HCT116 (cell line): ENCODE data around the gene TMEM266. TPM values are rescaled to one million over a fixed set of nuclear protein-coding genes. Genes with fewer than 3 reads are reported as not detected.

Experiments
- ATAC-seq: fragments of 200-7000 bp; cut with Tn5 transposase; 2 replicates; pipeline ENCODE4 v1.9.1; 2020; ENCODE audit warnings: mild to moderate bottlenecking, moderate library complexity
- BruUV-seq: library from RNA; stranded (reverse); fragments of 400-500 nt; replicated peaks from 2 replicates; lab custom pipeline; 2021; lab: Mats Ljungman, UMichigan
- CTCF ChIA-PET: fragments of 300-600 bp; sonication (Branson Sonifier 250); formaldehyde crosslinking; loops from one replicate; lab custom pipeline; 2021; ENCODE audit warnings: antibody characterized with exemption; lab: Charles Lee
- POLR2A ChIA-PET: fragments of 300-600, 350-600 bp; sonication (Branson Sonifier 250); formaldehyde crosslinking; loops from one replicate; lab custom pipeline; 2021; ENCODE audit warnings: antibody characterized with exemption; lab: Charles Lee
- RAD21 ChIA-PET, 2 experiments: fragments of 300-600 bp; sonication (Branson Sonifier 250); formaldehyde crosslinking; loops; one replicate each; lab custom pipeline; 2023; ENCODE audit warnings: low total read pairs in 2 of 2; ENCODE audit not compliant: uncharacterized antibody in 2 of 2, unreplicated experiment in 2 of 2, low non-redundant PET in 1 of 2; lab: Charles Lee
- DNase-seq: peaks from one replicate; pipeline ENCODE4 v3.0.0-alpha.2; 2010; ENCODE audit warnings: low read depth, low spot score
- H2AFZ ChIP-seq: fragments of 200-600 bp; shearing (Covaris generic), sonication (generic); 2 replicates; pipeline ENCODE4 v1.6.1; 2017; ENCODE audit warnings: low read depth, mixed run types, mixed read lengths, antibody characterized with exemption, low read length; ENCODE audit not compliant: poor library complexity, severe bottlenecking
- H3K27ac ChIP-seq: 2 replicates; pipeline ENCODE4 v1.5.1; 2012; ENCODE audit warnings: low read depth, low read length
- H3K27me3 ChIP-seq: fragments of 200-600 bp; sonication (generic); 2 replicates; pipeline ENCODE4 v1.6.1; 2016; ENCODE audit warnings: mixed run types, low read length, mixed read lengths; ENCODE audit not compliant: insufficient read depth
- H3K36me3 ChIP-seq, 2 experiments: fragments of 200-500 bp in 1 of 2; fragments of 200-600 bp in 1 of 2; sonication (Bioruptor generic) in 1 of 2; sonication (generic) in 1 of 2; 2 replicates each; pipeline versions ENCODE4 v1.5.1 to v1.6.1; 2014 to 2016; ENCODE audit warnings: low read length in 2 of 2, inconsistent platforms in 1 of 2, mixed read lengths in 1 of 2, mixed run types in 1 of 2; ENCODE audit not compliant: insufficient read depth in 2 of 2, control insufficient read depth in 1 of 2
- H3K4me1 ChIP-seq, 2 experiments: fragments of 200-600 bp in 1 of 2; sonication (generic) in 1 of 2; 2 replicates each; pipeline versions ENCODE4 v1.5.1 to v1.6.1; 2012 to 2017; ENCODE audit warnings: low read length in 2 of 2, inconsistent platforms in 1 of 2, mild to moderate bottlenecking in 1 of 2, mixed read lengths in 1 of 2, mixed run types in 1 of 2, moderate library complexity in 1 of 2; ENCODE audit not compliant: insufficient read depth in 2 of 2, control insufficient read depth in 1 of 2
- H3K4me2 ChIP-seq: fragments of 200-600 bp; sonication (generic); 2 replicates; pipeline ENCODE4 v1.6.1; 2017; ENCODE audit warnings: mixed run types, low read length, mixed read lengths
- H3K4me3 ChIP-seq, 2 experiments: fragments of 200-600 bp in 1 of 2; sonication (generic) in 1 of 2; replicated peaks in 1 of 2; 2 replicates each; pipeline ENCODE4 v1.5.1; 2011 to 2016; ENCODE audit warnings: low read length in 2 of 2, control low read depth in 1 of 2, low read depth in 1 of 2, mild to moderate bottlenecking in 1 of 2, mixed read lengths in 1 of 2, mixed run types in 1 of 2
- H3K79me2 ChIP-seq: fragments of 200-600 bp; sonication (generic); 2 replicates; pipeline ENCODE4 v1.6.1; 2017; ENCODE audit warnings: mild to moderate bottlenecking, mixed run types, low read length, moderate library complexity, mixed read lengths; ENCODE audit not compliant: insufficient read depth
- H3K9ac ChIP-seq: fragments of 200-600 bp; sonication (generic); 2 replicates; pipeline ENCODE4 v1.6.1; 2016; ENCODE audit warnings: low read length, mixed read lengths
- H3K9me2 ChIP-seq: fragments of 200-600 bp; sonication (generic), shearing (Covaris generic); 2 replicates; pipeline ENCODE4 v1.6.1; 2017; ENCODE audit warnings: mixed run types, mild to moderate bottlenecking, moderate library complexity; ENCODE audit not compliant: insufficient read depth
- H3K9me3 ChIP-seq, 2 experiments: fragments of 200-500 bp in 1 of 2; fragments of 200-600 bp in 1 of 2; sonication (Bioruptor generic) in 1 of 2; sonication (generic) in 1 of 2; 2 replicates each; pipeline ENCODE4 v1.6.1; 2014 to 2017; ENCODE audit warnings: low read length in 2 of 2, mixed read lengths in 2 of 2, inconsistent platforms in 1 of 2, low read depth in 1 of 2, mild to moderate bottlenecking in 1 of 2, mixed run types in 1 of 2, moderate library complexity in 1 of 2; ENCODE audit not compliant: control insufficient read depth in 1 of 2, insufficient read depth in 1 of 2
- H4K20me1 ChIP-seq: fragments of 200-600 bp; sonication (generic), shearing (Covaris generic); 2 replicates; pipeline ENCODE4 v1.6.1; 2017; ENCODE audit warnings: mixed run types, mild to moderate bottlenecking, moderate library complexity; ENCODE audit not compliant: insufficient read depth
- ATF3 ChIP-seq: IDR thresholded peaks from 2 replicates; pipeline ENCODE4 v1.6.1; 2012
- CBX3 ChIP-seq: IDR thresholded peaks from 2 replicates; pipeline ENCODE4 v1.6.1; 2012; ENCODE audit warnings: low read depth
- CEBPB ChIP-seq: IDR thresholded peaks from 2 replicates; pipeline ENCODE4 v1.6.1; 2012; ENCODE audit warnings: low read depth
- CTCF ChIP-seq, 3 experiments: fragments of 200-600 bp in 1 of 3; sonication (generic) in 1 of 3; IDR thresholded peaks in 2 of 3; conservative IDR thresholded peaks in 1 of 3; 2 replicates each; pipeline ENCODE4 v1.5.1; 2012 to 2017; ENCODE audit warnings: low read depth in 2 of 3, low read length in 2 of 3, antibody characterized with exemption in 1 of 3, borderline replicate concordance in 1 of 3, control low read depth in 1 of 3, mild to moderate bottlenecking in 1 of 3, mixed read lengths in 1 of 3, mixed run types in 1 of 3, moderate library complexity in 1 of 3; ENCODE audit not compliant: insufficient read depth in 1 of 3
- EGR1 ChIP-seq: IDR thresholded peaks from 2 replicates; pipeline ENCODE4 v1.6.1; 2012; ENCODE audit warnings: low read depth
- ELF1 ChIP-seq: IDR thresholded peaks from 2 replicates; pipeline ENCODE4 v1.6.1; 2012; ENCODE audit warnings: low read depth, borderline replicate concordance
- EZH2 ChIP-seq: fragments of 200-600 bp; sonication (generic); IDR thresholded peaks from 2 replicates; pipeline ENCODE4 v1.6.1; 2017; ENCODE audit warnings: antibody characterized with exemption, mixed run types
- EZH2phosphoT487 ChIP-seq: fragments of 200-600 bp; IDR thresholded peaks from 2 replicates; pipeline ENCODE4 v1.6.1; 2018; ENCODE audit warnings: antibody characterized with exemption, borderline replicate concordance
- FOSL1 ChIP-seq: IDR thresholded peaks from 2 replicates; pipeline ENCODE4 v1.6.1; 2012; ENCODE audit warnings: low read depth
- POLR2AphosphoS5 ChIP-seq: IDR thresholded peaks from 2 replicates; pipeline ENCODE4 v1.6.1; 2011; ENCODE audit warnings: mild to moderate bottlenecking, low read depth, low read length, moderate library complexity
- REST ChIP-seq: IDR thresholded peaks from 2 replicates; pipeline ENCODE4 v1.6.1; 2012; ENCODE audit warnings: low read depth
- SRF ChIP-seq: IDR thresholded peaks from 2 replicates; pipeline ENCODE4 v1.6.1; 2012; ENCODE audit warnings: low read depth
- TCF7L2 ChIP-seq: IDR thresholded peaks from 2 replicates; pipeline ENCODE4 v1.7.0; 2011; ENCODE audit warnings: borderline replicate concordance, inconsistent platforms; ENCODE audit not compliant: insufficient read depth, insufficient read length; ENCODE audit errors: extremely low read depth
- ZFX ChIP-seq: fragments of 450-650 bp; IDR thresholded peaks from 2 replicates; pipeline ENCODE4 v1.6.1; 2017
- ZNF274 ChIP-seq: fragments of 200-500 bp; sonication (Bioruptor generic); IDR thresholded peaks from 2 replicates; pipeline ENCODE4 v1.6.1; 2014; ENCODE audit warnings: mild to moderate bottlenecking, low read depth, low read length, inconsistent platforms
- intact Hi-C: fragments of 100-400 bp; cut with micrococcal nuclease; formaldehyde crosslinking; loops from 2 replicates; pipeline ENCODE4 v1.10.0; 2022
- total RNA-seq: library from RNA; stranded (reverse); gene quantifications from one replicate; pipeline ENCODE4 v1.2.1, GENCODE V29; 2021; ENCODE audit not compliant: unreplicated experiment

Gene TMEM266
- total RNA-seq, 1 experiment from 2014 or later = 0.91 TPM

- Histone ChIP-seq H3K27me3 (no peaks in the 10 kb centered on the region), H3K9me3 (no peaks in the 10 kb centered on the region), H3K9ac (no peak overlapping the region), H3K9me2 (no peaks in the 10 kb centered on the region), H4K20me1 (no peaks in the 10 kb centered on the region; the same call in 1 of the 2 replicates), H3K4me3 (no peak overlapping the region), H3K79me2 (no peaks in the 10 kb centered on the region; the same call in 1 of the 2 replicates), H3K4me2 (no peak overlapping the region), H3K4me1 (no peaks in the 10 kb centered on the region), H3K27ac (no peak overlapping the region), H2AFZ (no peak overlapping the region), H3K36me3 (0 out of 4 replicates have a peak, but pooled peaks cover 0 to 3% of the 10 kb centered on the region in 2 experiments)
- ChIA-PET POLR2A (interaction anchor here (0.8 kb wide), 1 partner anchor 13 kb away, joined by 3 read pairs; no protein-coding TSS in a partner anchor), CTCF (no interaction called here), RAD21 (no interaction called here)
- ATAC-seq = no peak
- TF ChIP-seq EGR1 (no peak), TCF7L2 (no peak), EZH2phosphoT487 (no peak), ZFX (no peak), EZH2 (no peak), FOSL1 (no peak), POLR2AphosphoS5 (no peak), CTCF (IDR thresholded peaks at IDR 0.05 in 2 of 3, conservative IDR thresholded peaks at IDR 0.05 in 1 of 3; ENCODE audit: borderline replicate concordance in 1 of 3, insufficient read depth in 1 of 3, low read depth in 2 of 3, low read length in 2 of 3) (no peak), ELF1 (no peak), ATF3 (no peak), CBX3 (no peak), REST (no peak), SRF (no peak), ZNF274 (no peak), CEBPB (no peak)
- intact Hi-C loops = no loop called here
- BruUV-seq = no TSS peak
- DNase-seq = no peak
Measured at GRCh38 chr15:76253691-76254473, 194.1 kb downstream of the TMEM266 start.
